Measurements from ENCODE around the gene NLGN3.

GRCh38 chrX:71095033-71095432, 49.6 kb upstream of the NLGN3 start:
- TF ChIP-seq SIX5 (IDR thresholded peaks at IDR 0.05; ENCODE audit: low read depth, low read length) (no peak), POLR2A (IDR thresholded peaks at IDR 0.05; ENCODE audit: control extremely low read depth in 1 of 2, low read depth in 2 of 2, low read length in 2 of 2) (no peak), CTCF (IDR thresholded peaks at IDR 0.05; ENCODE audit: control extremely low read depth in 1 of 3, insufficient read depth in 1 of 3, low read depth in 1 of 3, low read length in 3 of 3) (no peak), CREB1 (IDR thresholded peaks at IDR 0.05) (no peak), SP1 (IDR thresholded peaks at IDR 0.05; ENCODE audit: low read depth, low read length) (no peak), JUN (IDR thresholded peaks at IDR 0.05; ENCODE audit: low read depth, low read length) (no peak), PHF8 (conservative IDR thresholded peaks at IDR 0.05; ENCODE audit: low read depth, low read length) (no peak), TBP (IDR thresholded peaks at IDR 0.05; ENCODE audit: low read depth, low read length) (no peak), TEAD4 (IDR thresholded peaks at IDR 0.05; ENCODE audit: low read depth, low read length) (no peak)
